GM12878 (cell line): ENCODE measurements around the gene MICA. TPM values are rescaled to one million over a fixed set of nuclear protein-coding genes. Genes with fewer than 3 reads are reported as not detected.

Source experiments
- ATAC-seq: fragments of 200-7000 bp; cut with Tn5 transposase; 3 replicates; pipeline ENCODE4 v1.9.1; 2020; ENCODE audit warnings: mild to moderate bottlenecking, moderate library complexity
- BruUV-seq: library from RNA; stranded (reverse); fragments of 400-500 nt; replicated peaks from 2 replicates; lab custom pipeline; 2021; lab: Mats Ljungman, UMichigan
- CTCF ChIA-PET: fragments of 300-600 bp; sonication (Branson Sonifier 250); formaldehyde crosslinking; extraction: SDS; loops from one replicate; lab custom pipeline; 2021; ENCODE audit warnings: inconsistent platforms; lab: Yijun Ruan, JAX
- POLR2A ChIA-PET: fragments of 350-600 bp; formaldehyde crosslinking; extraction: SDS; loops from one replicate; lab custom pipeline; 2021; ENCODE audit warnings: inconsistent platforms; lab: Charles Lee
- RAD21 ChIA-PET: fragments of 300-600 bp; sonication (Branson Sonifier 250); formaldehyde crosslinking; loops from one replicate; lab custom pipeline; 2023; ENCODE audit warnings: antibody characterized with exemption; ENCODE audit not compliant: unreplicated experiment; lab: Charles Lee
- SMC1A ChIA-PET: fragments of 300-600 bp; sonication (Branson Sonifier 250); formaldehyde crosslinking; loops from one replicate; lab custom pipeline; 2023; ENCODE audit not compliant: unreplicated experiment, uncharacterized antibody; lab: Charles Lee
- DNase-seq: peaks from one replicate; pipeline ENCODE4 v3.0.0-alpha.2; 2011; ENCODE audit warnings: low read depth, low spot score
- FAIRE-seq: peaks from 3 replicates; lab custom pipeline; 2011; peaks lifted over from hg19 to GRCh38; lab: Jason Lieb, UNC
- H2AFZ ChIP-seq: 2 replicates; pipeline ENCODE4 v1.6.0; 2011; ENCODE audit warnings: low read depth, low read length, control low read depth; ENCODE audit not compliant: control insufficient read depth
- H3K27ac ChIP-seq: 2 replicates; pipeline ENCODE4 v1.5.1; 2011; ENCODE audit warnings: control low read depth; ENCODE audit not compliant: control insufficient read depth, insufficient read depth
- H3K27me3 ChIP-seq, 2 experiments: replicated peaks in 1 of 2; 2 replicates each; pipeline versions ENCODE4 v1.6.0 to v1.6.1; 2011; ENCODE audit warnings: low read length in 1 of 2; ENCODE audit not compliant: control insufficient read depth in 2 of 2, insufficient read depth in 2 of 2
- H3K36me3 ChIP-seq, 2 experiments: 2 replicates each; pipeline ENCODE4 v1.5.1; 2011; ENCODE audit warnings: low read length in 1 of 2; ENCODE audit not compliant: control insufficient read depth in 2 of 2, insufficient read depth in 2 of 2
- H3K4me1 ChIP-seq: 2 replicates; pipeline ENCODE4 v1.6.1; 2011; ENCODE audit warnings: mild to moderate bottlenecking, low read length, moderate library complexity, mixed read lengths; ENCODE audit not compliant: control insufficient read depth, insufficient read depth
- H3K4me2 ChIP-seq: 2 replicates; pipeline ENCODE4 v1.6.0; 2011; ENCODE audit warnings: control low read depth; ENCODE audit not compliant: control insufficient read depth, insufficient read depth
- H3K4me3 ChIP-seq: fragments of 200-600 bp; sonication (generic); 2 replicates; pipeline ENCODE4 v1.5.1; 2016
- H3K79me2 ChIP-seq: 2 replicates; pipeline ENCODE4 v1.6.0; 2011; ENCODE audit warnings: low read length; ENCODE audit not compliant: control insufficient read depth, insufficient read depth
- H3K9ac ChIP-seq: 2 replicates; pipeline ENCODE4 v1.8.0; 2011; ENCODE audit warnings: low read length, control low read depth, mixed read lengths; ENCODE audit not compliant: control insufficient read depth, insufficient read depth
- H3K9me3 ChIP-seq: replicated peaks from 3 replicates; pipeline ENCODE4 v1.5.1; 2011; ENCODE audit warnings: mild to moderate bottlenecking, low read length; ENCODE audit not compliant: control insufficient read depth, insufficient read depth
- H4K20me1 ChIP-seq: 2 replicates; pipeline ENCODE4 v1.6.0; 2011; ENCODE audit not compliant: control insufficient read depth, insufficient read depth
- ATF7 ChIP-seq: fragments of 450-650 bp; IDR thresholded peaks from 2 replicates; pipeline ENCODE4 v1.6.1; 2016; ENCODE audit warnings: low read depth, mild to moderate bottlenecking
- BHLHE40 ChIP-seq, 2 experiments: fragments of 450-650 bp in 1 of 2; IDR thresholded peaks; 2 replicates each; pipeline ENCODE4 v1.6.1; 2011 to 2017; ENCODE audit warnings: low read depth in 2 of 2, borderline replicate concordance in 1 of 2, improper control_type of control experiment in 1 of 2, low read length in 1 of 2, mild to moderate bottlenecking in 1 of 2
- MLLT1 ChIP-seq: fragments of 450-650 bp; IDR thresholded peaks from 2 replicates; pipeline ENCODE4 v1.6.1; 2016; ENCODE audit warnings: mild to moderate bottlenecking
- SIX5 ChIP-seq: IDR thresholded peaks from 2 replicates; pipeline ENCODE4 v1.6.1; 2011; ENCODE audit warnings: mild to moderate bottlenecking, low read depth, low read length, moderate library complexity; ENCODE audit not compliant: severe bottlenecking
- STAT1 ChIP-seq: fragments of 450-650 bp; conservative IDR thresholded peaks from 2 replicates; pipeline ENCODE4 v1.6.1; 2014; ENCODE audit warnings: antibody characterized with exemption, mild to moderate bottlenecking
- ZBTB11 ChIP-seq: fragments of 450-650 bp; formaldehyde crosslinking; IDR thresholded peaks from 2 replicates; pipeline ENCODE4 v1.5.0; 2022; ENCODE audit warnings: mild to moderate bottlenecking, missing genetic modification characterization
- WGBS: methylation state at CpG from one replicate; pipeline ENCODE4 v1.1.6; 2016; ENCODE audit warnings: low lambda C conversion rate; ENCODE audit not compliant: insufficient replicate concordance, insufficient coverage; ENCODE audit errors: missing lambda C conversion rate; 5-methylcytosine and 5-hydroxymethylcytosine counted together
- in situ Hi-C: fragments of 300-500 bp; cut with MboI; formaldehyde crosslinking; loops from 9 replicates; pipeline ENCODE4 v1.14.3; 2018; ENCODE audit warnings: mixed read lengths
- intact Hi-C: fragments of 100-400 bp; cut with micrococcal nuclease; formaldehyde crosslinking; loops from one replicate; pipeline ENCODE4 v1.14.2; 2022; ENCODE audit not compliant: unreplicated experiment
- polyA plus RNA-seq, 11 experiments: library from polyadenylated mRNA; depleted of rRNA in 4 of 11; unstranded in 6 of 11; stranded (reverse) in 5 of 11; fragments of >200 nt; fragmentation: Nextera tagmentation in 4 of 11; fragmentation: Illumina TruSeq in 1 of 11; extraction: Ambion mirVana in 4 of 11; extraction: Trizol in 1 of 11; gene quantifications; 1 replicate in 1 of 11; 2 replicates in 10 of 11; pipeline versions ENCODE4 v1.2.1 to v1.2.3, GENCODE V29; 2011 to 2016; ENCODE audit warnings: inconsistent platforms in 2 of 11, missing spikeins in 2 of 11, low read depth in 1 of 11
- total RNA-seq, 4 experiments: library from RNA; depleted of rRNA in 3 of 4; stranded (reverse); fragments of >200 nt in 3 of 4; fragmentation: Illumina TruSeq in 1 of 4; extraction: Trizol in 1 of 4; gene quantifications; 2 replicates each; pipeline versions ENCODE4 v1.2.1 to v1.2.3, GENCODE V29; 2013 to 2021
- TF ChIP-seq, protein P1 (sequence below): fragments of 450-650 bp; IDR thresholded peaks from 2 replicates; pipeline ENCODE4 v1.6.1; 2017; ENCODE audit warnings: low read depth, mild to moderate bottlenecking, moderate library complexity
- TF ChIP-seq, protein P2 (sequence below): IDR thresholded peaks from 2 replicates; pipeline ENCODE4 v1.6.1; 2012; ENCODE audit warnings: low read depth, low read length, improper control_type of control experiment
- TF ChIP-seq, protein P3 (sequence below): fragments of 450-650 bp; IDR thresholded peaks from 2 replicates; pipeline ENCODE4 v1.6.1; 2017; ENCODE audit warnings: mild to moderate bottlenecking

The MICA gene
- total and polyA plus RNA-seq, 10 of the 15 experiments (the other 5 are each of a cell fraction or from before 2014, with no cell fraction given), result 3.6 to 10.5 (median 6.9) TPM

DNA sequence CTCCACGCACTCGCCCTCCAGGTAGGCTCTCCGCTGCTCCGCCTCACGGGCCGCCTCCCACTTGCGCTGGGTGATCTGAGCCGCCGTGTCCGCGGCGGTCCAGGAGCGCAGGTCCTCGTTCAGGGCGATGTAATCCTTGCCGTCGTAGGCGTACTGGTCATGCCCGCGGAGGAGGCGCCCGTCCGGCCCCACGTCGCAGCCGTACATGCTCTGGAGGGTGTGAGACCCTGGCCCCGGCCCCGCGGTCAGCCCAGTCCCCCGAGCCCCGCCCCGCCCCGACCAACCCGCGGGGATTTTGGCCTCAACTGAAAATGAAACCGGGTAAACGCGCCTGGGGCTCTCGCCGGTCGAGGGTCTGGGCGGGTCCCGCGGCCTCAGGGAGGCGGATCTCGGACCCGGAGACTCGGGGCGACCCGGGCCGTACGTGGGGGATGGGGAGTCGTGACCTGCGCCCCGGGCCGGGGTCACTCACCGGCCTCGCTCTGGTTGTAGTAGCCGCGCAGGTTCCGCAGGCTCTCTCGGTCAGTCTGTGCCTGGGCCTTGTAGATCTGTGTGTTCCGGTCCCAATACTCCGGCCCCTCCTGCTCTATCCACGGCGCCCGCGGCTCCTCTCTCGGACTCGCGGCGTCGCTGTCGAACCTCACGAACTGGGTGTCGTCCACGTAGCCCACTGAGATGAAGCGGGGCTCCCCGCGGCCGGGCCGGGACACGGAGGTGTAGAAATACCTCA is 47.0 kb upstream of the MICA start (continued):
- TF ChIP-seq MLLT1 (peak; percentile 66), ZBTB11 (CRISPR knock-in tag) (no peak), ATF7 (no peak)

- Histone ChIP-seq H3K4me3 (peak within 1 kb of the TSS; percentile 78), H4K20me1 (peaks cover 20% of the 10 kb centered on the region), H3K9me3 (no peaks in the 10 kb centered on the region; the same call in 1 of the 3 replicates), H3K27me3 (no peaks in the 10 kb centered on the region), H3K36me3 (peaks cover 15 to 26% of the 10 kb centered on the region in 2 experiments), H3K9ac (peak within 1 kb of the TSS; percentile 99), H3K4me2 (peak within 1 kb of the TSS; percentile 93), H3K79me2 (peaks cover 37% of the 10 kb centered on the region), H3K27ac (peak within 1 kb of the TSS; percentile 99), H2AFZ (peak within 1 kb of the TSS; percentile 39), H3K4me1 (peaks cover 14% of the 10 kb centered on the region)
- peak; percentile 78 for FAIRE-seq
- 1% methylated on average over 28 of the region's 39 CpGs for WGBS
- BruUV-seq, result no TSS peak
- in situ Hi-C loops (no loop called here), intact Hi-C loops (loop anchor here (2.0 kb wide), 1 partner anchor 84 kb away; the partner anchor contains the start of gene HLA-C)
- peak; percentile 82 for ATAC-seq
- CTCF ChIA-PET, result interaction anchor here (1.2 kb wide), 1 partner anchor 10 kb away, joined by 6 read pairs; no protein-coding TSS in a partner anchor
- SMC1A ChIA-PET, result interaction anchor here (0.8 kb wide), 3 partner anchors 9 to 160 kb away, joined by 3 to 5 read pairs (median 5); no protein-coding TSS in a partner anchor
- DNase-seq, result peak; percentile 87
- POLR2A ChIA-PET, result interaction anchor here (0.8 to 1.0 kb wide), 2 partner anchors 84 to 154 kb away, joined by 4 to 5 read pairs; no protein-coding TSS in a partner anchor
- RAD21 ChIA-PET, result interaction anchor here (0.6 to 1.7 kb wide), 2 partner anchors 42 to 160 kb away, joined by 4 to 5 read pairs; no protein-coding TSS in a partner anchor
- TF ChIP-seq STAT1, result no peak
- TF ChIP-seq BHLHE40 (IDR thresholded peaks at IDR 0.05; ENCODE audit: borderline replicate concordance in 1 of 2, low read depth in 2 of 2, low read length in 1 of 2), result peak in 1 of 2 experiments; percentile 39; a peak in 1 of 4 replicates
- TF ChIP-seq, protein P1, sequence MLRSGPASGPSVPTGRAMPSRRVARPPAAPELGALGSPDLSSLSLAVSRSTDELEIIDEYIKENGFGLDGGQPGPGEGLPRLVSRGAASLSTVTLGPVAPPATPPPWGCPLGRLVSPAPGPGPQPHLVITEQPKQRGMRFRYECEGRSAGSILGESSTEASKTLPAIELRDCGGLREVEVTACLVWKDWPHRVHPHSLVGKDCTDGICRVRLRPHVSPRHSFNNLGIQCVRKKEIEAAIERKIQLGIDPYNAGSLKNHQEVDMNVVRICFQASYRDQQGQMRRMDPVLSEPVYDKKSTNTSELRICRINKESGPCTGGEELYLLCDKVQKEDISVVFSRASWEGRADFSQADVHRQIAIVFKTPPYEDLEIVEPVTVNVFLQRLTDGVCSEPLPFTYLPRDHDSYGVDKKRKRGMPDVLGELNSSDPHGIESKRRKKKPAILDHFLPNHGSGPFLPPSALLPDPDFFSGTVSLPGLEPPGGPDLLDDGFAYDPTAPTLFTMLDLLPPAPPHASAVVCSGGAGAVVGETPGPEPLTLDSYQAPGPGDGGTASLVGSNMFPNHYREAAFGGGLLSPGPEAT, result no peak; the same call in 1 of the 2 replicates
- TF ChIP-seq SIX5, result no peak
- TF ChIP-seq, protein P2, sequence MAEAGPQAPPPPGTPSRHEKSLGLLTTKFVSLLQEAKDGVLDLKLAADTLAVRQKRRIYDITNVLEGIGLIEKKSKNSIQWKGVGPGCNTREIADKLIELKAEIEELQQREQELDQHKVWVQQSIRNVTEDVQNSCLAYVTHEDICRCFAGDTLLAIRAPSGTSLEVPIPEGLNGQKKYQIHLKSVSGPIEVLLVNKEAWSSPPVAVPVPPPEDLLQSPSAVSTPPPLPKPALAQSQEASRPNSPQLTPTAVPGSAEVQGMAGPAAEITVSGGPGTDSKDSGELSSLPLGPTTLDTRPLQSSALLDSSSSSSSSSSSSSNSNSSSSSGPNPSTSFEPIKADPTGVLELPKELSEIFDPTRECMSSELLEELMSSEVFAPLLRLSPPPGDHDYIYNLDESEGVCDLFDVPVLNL, result no peak
- TF ChIP-seq, protein P3, sequence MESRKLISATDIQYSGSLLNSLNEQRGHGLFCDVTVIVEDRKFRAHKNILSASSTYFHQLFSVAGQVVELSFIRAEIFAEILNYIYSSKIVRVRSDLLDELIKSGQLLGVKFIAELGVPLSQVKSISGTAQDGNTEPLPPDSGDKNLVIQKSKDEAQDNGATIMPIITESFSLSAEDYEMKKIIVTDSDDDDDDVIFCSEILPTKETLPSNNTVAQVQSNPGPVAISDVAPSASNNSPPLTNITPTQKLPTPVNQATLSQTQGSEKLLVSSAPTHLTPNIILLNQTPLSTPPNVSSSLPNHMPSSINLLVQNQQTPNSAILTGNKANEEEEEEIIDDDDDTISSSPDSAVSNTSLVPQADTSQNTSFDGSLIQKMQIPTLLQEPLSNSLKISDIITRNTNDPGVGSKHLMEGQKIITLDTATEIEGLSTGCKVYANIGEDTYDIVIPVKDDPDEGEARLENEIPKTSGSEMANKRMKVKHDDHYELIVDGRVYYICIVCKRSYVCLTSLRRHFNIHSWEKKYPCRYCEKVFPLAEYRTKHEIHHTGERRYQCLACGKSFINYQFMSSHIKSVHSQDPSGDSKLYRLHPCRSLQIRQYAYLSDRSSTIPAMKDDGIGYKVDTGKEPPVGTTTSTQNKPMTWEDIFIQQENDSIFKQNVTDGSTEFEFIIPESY, result no peak
Measured at GRCh38 chr6:31356946-31357466, 46.4 kb upstream of the MICA start, which contains the start of gene HLA-B. TSS of gene HLA-B (minus strand) at chr6:31357179. CDS start at chr6:31357158, 21 bp downstream.
